ENCODE data around the gene CPA3.

The CPA3 gene, protein sequence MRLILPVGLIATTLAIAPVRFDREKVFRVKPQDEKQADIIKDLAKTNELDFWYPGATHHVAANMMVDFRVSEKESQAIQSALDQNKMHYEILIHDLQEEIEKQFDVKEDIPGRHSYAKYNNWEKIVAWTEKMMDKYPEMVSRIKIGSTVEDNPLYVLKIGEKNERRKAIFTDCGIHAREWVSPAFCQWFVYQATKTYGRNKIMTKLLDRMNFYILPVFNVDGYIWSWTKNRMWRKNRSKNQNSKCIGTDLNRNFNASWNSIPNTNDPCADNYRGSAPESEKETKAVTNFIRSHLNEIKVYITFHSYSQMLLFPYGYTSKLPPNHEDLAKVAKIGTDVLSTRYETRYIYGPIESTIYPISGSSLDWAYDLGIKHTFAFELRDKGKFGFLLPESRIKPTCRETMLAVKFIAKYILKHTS

DNA sequence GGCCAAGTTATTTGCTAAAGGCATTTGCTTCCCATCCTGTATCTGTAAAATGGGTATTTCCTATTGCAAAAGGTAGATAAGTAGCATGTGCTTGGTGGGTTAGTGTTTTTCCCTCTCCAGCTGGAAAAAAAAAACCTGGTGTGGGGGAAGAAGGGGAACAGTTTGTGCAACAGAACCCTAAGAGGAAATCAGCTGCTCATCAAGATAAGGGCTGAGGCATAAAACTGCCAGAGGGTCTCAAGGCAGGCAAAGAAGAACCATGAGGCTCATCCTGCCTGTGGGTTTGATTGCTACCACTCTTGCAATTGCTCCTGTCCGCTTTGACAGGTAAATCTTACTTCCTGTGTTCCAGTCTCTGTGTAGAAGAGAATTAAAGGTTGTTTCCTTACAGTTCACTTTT is at the start of gene CPA3:
TSS of gene CPA3 (plus strand) at position 248 of the 400 bp plus-strand sequence. CDS start at position 260, 12 bp downstream.
- no peak for DNase-seq

DNA sequence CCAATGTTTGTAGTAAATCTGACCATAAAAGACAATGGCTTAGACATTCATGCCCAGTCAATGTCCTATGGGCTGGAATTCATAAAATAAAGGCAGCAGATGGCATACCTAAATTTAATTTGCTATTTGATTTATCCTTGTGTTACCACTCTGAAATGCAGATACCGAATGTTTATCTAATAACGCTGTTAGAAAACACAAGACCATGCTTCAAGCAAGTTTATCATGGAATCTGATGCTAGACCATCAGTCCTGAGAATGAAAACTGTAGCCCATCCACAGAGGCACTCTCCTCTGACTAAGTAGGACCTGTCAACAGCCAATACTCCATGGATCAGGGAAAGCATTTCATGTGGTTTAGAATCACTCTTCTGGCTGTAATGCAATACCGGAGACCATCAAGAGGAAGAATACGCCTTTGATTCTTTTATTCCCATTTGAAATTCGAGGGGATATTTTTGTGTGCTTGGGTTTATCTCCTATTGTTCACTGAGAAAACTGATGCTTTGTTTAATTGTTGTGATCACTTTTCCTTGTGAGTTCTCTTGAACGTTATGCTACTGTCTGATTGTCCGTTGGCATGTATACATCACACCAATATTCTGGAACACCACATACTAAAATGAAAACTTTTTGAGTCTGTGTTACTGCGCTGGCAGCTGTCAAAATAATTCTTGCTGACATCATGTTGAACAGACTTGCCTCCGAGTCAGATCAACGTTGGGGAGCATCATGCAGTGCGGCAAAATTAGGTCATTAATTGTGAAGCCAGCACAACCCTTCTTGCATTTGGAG is 49.6 kb upstream of the CPA3 start:
- peak in 3 of 51 donors; percentile 4 to 37 (median 8) for DNase-seq

DNA sequence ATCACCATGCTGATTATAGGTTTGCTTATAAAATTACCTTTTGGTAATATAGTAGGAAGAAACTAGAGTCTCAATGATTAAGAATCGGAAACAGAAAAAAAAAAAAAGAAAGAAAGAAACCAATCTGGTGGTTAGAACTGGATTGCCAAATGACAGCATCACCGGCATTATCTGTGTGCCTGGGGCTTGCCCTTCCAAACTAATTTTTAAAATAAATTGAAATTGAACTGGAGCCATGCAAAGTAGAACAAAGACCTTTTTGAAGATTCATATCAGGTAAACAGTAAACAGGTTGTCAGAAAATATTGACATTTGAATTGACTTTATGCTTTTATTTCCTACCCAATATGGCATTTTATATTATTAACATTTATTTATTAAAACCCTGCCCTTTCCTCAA is 48.7 kb upstream of the CPA3 start:
- DNase-seq: no peak

DNA sequence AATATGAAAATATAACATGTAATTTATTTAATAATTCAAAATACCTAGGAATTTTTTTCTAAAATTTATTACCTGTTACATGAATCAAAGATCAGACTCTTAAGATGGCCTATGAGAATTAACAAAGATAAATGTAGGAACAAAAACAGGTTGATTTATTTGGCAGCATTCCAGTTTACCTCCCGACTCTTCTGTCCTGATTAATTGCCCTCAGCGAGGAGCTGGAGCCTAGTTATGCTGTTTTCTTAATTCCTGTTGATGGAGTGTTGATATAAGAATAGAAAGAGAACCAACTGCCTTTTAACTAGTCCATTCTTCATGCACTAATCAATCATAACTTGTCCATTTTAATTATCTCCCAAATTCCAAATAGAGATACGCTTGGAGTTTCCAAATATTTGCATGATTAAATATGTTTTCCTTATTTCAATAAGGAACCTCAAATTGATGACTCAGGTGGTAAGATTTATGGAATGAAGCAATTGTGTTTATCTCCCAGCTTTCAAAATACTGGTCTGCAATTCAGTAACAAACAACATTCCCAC is 48.0 kb upstream of the CPA3 start:
- no peak for DNase-seq

DNA sequence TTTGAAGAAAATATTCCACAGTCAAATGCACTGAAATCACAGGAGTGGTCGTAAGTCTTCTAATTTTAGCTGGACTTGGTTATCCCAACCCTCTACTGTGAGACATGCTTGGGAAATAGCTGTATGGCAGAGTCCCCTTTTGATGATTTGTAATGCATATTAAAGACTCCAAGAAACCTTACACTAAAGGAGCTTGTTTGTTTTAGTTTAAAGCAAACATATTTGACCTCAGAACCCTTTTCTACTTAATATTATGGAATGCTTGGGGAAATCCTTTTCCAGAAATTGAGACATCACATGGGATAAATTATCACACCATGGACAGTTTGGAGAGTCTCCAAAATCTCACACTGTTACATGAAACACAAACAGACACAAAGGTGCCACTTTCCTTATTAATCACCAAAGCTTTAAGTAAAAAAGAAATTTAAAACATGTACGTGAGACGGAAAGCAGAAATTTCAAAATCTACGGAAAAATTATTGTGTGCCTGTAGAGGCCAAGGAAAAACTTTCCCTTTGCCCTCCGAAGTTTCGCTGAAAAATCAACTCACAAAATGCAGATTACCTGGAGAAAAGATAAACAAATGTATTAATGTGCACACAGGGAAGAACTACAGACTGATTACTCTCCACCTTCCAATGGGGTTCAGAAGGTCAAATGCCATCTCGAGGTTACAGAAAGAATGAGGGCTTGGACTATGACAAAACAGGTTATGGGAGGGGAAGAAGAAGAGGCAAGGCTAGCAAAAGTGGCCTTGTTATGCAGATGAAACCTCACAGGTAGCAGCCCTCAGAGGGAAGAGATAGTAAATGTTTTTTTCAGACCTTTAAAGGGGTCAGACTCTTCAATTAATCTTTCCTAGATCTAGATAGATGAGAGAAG is 44.5 kb upstream of the CPA3 start:
- no peak for DNase-seq

DNA sequence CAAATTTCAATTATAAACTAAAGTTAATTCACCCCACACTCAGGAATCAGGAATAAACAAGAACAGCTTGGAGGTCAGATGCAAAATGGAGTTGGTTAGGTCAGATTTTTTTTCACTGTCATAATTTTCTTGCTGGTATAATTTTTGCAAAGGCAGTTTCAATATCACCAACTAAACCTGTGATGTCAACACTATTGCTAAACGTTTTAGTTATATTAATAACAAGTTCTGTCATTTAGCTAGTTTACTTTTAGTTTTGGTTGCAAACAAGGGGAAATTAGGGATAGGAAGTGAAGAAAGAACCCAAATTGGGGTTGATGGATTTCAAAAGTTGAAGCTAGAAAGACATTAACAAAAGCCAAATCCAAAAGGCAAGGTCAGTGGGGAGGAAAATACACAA is 42.1 kb upstream of the CPA3 start:
- DNase-seq: no peak

DNA sequence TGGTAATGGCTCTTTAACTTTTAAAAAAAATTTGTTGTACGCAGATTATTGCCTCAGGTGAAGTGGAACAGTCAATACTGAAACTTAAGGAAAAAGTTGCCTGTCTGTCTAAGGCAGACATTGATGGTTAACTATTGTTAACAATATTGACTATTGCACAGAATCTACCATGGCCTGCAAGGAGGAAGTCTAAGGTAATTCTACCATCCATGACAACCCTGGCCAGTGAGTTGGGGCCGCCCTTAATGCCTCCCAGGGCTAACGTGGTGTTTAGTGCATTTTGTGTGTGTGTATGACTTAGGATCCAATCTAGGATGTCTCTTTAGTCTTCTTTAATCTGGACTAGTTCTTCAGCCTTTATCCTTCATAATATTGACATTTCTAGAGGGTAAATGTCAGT is 39.6 kb upstream of the CPA3 start:
- no peak for DNase-seq

DNA sequence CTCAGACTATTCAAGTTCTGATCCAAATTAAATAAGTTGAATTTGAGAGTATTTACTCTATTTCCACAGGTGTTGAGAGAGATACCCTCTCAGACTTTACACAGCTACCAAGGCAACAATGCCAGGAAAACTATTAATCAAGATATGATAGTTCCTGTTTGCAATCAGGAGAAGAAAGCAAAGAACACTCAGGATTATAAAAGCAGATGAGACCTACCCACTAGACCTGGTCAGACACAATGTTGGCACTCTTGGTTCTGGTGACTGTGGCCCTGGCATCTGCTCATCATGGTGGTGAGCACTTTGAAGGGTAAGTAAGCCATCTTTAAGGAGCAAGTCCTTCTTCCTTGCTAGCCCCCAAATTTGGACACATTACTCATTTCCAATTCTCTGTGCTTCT is 37.5 kb upstream of the CPA3 start, which contains the start of gene CPB1:
TSS of gene CPB1 (plus strand) at position 227 of the 400 bp plus-strand sequence. CDS start at position 240, 13 bp downstream.
- DNase-seq: no peak

DNA sequence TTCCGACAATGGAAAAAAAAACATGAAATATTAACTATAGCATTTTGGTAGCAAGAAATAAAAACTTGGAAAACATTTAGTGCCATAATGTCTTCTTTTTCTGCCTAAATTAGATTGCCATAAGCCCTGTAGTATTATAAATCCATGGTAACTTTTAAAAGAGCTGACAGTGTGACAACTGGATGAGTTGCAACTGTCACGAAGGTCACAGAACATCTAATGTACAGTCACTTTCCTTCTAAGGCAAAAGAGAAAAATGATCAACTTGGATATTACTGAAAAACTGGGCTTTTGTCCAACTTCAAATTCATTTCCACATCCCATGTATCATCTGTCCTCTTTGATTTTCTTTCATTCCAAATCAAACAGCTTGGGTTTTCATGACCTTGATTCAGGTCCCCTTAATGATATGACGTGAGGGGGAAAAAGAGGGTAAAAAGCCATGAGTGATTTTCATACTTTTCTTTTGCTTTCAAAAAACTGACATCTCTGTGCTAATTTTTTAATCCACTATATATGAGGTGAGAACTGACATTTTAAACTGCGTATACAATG is 36.9 kb upstream of the CPA3 start:
- no peak for DNase-seq

DNA sequence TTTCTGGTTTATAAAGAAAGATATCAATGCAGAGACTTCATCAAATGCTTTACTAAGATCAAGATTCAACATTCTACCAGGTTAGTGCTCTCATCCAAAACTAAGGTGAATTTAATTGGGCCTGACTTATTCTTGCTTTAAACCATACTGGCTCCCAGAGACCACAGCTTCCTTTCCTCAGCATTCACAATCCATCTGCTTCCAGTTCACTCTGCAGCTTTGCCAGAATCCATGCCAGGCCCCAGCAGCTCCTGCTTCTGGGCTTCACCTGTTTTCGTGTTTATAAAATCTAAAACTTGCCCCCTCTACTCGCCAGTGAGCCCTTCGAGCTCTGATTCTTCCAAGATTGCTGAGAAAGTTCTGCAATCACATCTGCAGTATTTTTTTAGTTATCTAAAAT is 35.2 kb upstream of the CPA3 start:
- no peak for DNase-seq

DNA sequence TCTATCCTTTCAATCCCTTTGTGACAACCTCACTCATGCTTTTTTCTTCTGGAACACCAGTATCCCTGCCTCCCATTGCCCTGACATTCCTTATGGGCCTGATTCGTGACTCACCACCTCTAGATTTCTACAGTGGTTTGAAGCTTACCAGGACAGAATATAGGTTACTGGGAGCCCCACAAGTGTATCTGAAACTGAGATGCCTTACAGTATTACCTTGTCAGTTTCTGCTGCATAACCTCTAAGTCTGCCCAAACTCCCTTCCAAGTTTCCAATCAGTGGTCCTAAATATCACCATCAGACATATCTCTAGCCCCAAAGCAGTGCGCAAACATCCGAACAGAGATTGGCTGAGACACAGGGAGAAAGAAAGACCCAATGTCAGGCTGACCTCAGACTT is 31.9 kb upstream of the CPA3 start:
- DNase-seq: no peak

DNA sequence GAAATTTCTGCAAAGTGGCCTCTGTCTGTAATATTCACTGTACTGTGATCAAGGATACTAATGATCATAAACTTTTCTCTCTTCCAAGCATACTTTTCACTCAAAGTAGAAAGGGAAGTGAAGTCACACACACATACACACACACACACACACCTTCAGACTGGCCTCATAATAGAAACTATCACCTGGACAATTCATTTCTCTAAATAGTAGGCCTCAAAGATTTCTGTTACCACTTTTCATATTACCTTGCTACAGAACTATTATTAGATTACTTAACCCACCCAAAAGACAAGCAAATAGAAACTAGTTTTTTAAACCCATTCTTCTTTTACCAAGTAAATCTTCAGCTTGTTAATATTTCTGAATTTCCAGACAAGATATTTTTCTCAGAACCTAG is 25.3 kb upstream of the CPA3 start:
- no peak for DNase-seq

DNA sequence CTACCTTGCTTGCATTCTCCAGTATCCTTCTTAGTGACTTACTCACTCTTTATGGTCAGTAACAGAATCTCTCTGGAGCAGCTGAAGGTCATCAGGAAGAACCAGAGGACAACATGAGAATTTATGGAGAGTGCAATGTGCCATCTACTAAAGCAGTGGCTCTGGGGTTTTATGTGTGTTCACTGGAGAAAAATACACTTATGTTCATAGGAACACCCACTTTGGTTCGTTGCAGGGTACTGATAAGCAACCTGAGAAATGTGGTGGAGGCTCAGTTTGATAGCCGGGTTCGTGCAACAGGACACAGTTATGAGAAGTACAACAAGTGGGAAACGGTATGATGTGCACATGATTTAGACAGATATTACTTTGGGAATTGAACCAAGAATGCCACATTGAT is 24.6 kb upstream of the CPA3 start:
- DNase-seq: no peak

DNA sequence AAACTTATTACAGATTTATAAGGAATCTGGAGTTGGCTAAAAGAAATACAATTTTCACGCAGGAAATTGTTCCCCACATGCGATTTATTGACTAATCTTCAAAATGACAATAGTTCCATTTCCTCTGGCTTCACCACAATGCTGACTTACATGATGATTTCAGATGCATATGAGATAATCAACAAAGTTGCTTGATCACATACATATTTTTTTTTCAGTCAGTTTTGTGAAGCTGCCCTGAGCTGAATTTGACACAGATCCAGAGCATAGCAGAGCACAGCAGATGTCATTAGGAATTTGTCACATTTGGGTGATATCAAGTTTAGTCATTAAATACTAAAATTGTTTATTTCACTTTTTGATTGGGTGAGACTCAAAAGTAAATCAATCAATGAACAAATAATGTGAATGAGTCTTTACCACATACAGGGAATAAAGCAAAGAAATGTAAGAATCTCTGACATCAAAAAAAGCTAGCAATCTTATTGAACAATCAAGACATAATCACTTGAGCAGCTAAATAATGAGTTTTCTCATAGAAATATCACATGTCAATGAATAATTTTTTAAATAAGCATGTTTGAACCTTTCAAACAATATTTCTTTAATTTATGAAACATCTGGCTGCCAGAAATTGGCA is 19.2 kb upstream of the CPA3 start:
- DNase-seq: no peak

DNA sequence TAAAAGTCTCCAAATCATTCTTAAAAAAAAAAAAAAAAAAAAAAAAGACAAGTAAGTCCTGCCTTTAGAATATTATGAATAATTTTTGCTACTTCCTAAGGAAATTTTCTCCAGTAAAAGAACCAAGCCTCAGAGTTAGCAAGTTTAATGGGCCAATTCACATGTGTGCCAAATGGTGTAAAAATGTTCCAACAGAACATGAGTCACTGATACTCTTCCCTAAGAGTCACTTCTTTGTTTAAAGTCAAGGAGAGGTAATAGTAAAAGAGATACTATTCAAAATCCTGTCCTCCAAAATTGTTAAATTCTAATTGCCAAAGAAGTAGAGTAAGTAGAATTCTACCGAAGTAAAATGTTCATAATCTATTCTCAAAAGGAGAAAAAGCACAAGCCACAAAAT is 17.7 kb upstream of the CPA3 start:
- DNase-seq: no peak

DNA sequence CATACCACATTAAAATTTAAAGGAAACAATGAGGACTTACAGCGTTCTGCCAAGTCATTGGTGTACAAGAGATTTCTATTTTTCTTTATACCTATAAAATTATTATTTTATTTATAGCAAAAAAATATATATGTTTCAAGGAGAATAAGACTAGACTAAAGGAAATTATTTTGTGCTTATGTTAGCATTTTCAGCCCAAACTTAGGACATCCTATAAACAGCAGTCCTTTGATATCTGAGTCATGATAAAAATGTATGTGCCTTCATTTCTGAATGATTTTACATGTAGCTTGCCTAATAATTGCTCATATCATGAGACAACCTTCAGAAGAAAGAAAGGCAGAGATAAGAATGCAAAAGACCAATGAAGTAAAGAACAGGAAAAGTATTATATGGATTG is 16.7 kb upstream of the CPA3 start:
- DNase-seq: no peak

DNA sequence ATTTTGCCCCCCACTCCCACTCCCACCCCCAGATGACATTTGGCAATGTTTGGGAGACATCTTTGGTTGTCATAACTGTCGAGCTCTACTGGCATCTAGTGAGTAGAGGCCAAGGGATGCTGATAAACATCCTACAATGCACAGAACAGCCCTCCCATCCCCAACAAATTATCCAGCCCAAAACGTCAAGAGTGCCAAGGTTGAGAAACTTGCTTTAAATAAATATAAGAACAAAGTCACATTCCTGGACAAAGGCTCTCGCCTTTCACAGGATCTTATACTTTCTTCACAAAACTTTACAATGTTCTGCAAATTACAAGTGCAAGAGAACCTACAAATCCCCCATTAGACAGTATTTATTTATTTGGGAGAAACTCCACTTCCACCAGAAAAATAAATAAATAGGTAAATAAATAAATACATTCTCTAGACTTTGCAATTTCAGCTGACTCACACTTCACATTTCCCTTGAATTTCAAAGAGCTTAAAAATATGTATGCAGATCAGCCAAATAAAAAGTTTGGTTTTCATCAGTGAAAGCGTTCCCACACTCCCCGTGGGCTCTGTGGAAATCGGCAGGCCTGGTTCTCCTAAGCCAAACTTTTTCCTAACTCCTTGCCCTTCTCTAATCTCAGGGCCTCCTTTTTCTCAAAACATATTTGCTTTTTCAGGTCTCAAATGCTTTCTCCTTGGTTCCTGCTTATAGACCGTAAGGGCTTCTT is 12.7 kb upstream of the CPA3 start:
- DNase-seq: no peak

DNA sequence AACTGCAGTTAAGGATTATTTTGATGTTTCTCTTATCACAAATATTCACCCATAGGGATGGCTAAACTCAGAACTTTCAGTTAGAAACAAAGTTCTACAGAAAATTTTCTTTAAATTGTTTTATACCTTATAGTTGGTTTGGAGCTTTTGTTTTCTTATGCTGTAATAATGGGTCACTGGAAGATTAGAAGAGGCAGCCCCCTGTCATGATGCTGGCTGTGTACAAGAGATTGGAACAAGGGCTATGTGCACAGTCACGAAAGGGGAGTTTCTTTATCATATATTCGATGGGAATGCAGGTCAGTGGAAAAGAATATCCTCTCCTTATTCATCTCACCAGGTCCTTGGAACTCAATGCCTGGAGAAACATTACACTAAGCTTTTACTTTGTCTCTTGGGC is 12.0 kb upstream of the CPA3 start:
- DNase-seq: no peak

DNA sequence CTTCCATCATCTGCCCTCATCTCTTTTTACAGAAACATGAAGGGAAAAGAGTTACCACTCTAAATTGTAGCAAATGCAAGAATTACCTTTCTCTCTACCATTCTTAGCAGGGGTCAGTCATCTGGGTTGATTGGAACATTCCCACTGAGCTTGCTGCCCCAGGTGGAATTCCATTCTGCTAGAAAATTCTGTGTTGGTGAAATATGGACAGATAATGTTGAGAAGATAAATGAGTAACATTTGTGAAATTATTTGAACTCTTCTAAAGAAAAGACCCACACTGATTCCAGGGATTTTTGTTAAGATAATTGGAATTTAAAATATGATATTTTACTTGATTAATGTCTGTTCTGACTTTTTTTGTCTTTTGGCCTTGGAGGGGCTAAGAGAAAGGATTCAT is 11.0 kb upstream of the CPA3 start:
- no peak for DNase-seq

DNA sequence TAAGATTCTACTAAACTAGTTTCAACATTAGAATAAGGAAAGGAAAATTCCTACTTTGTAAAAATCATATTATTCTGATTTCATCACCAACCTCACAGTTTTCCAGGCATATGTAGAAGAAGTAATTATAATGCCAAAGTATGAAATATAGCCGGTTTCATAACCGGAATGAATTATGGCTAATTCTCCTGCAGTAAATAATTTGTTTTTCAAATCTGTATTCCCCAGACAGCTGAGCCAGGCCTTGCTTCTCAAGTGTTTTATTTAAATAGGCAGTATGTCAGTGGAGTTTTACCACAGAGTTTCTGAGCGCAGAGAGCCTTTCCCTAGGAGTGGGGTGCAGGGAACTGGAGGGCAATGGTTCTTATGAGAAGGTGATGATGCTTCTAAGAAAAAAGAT is 8.7 kb upstream of the CPA3 start:
- DNase-seq: no peak

Measured in hypothalamus (tissue), 51 donors.